ENCODE measurements around the gene POU5F2. TPM values are rescaled to one million over a fixed set of nuclear protein-coding genes. Genes with fewer than 3 reads are reported as not detected.

The POU5F2 gene
- total RNA-seq, 4 donors from 2014 or later, result 4.7 to 9.4 (median 6.0) TPM

GRCh38 chr5:93708442-93708841 is 33.0 kb downstream of the POU5F2 start:
- DNase-seq, result no peak

GRCh38 chr5:93705896-93706295 is 35.5 kb downstream of the POU5F2 start:
- Histone ChIP-seq H3K4me3 (replicated peaks in 1 of 3) (no peak overlapping the region), H3K36me3 (no peaks in the 10 kb centered on the region), H3K27me3 (no peaks in the 10 kb centered on the region), H3K27ac (no peak overlapping the region), H3K4me1 (no peaks in the 10 kb centered on the region), H3K9me3 (no peaks in the 10 kb centered on the region)
- intact Hi-C loops (cut with DNase I), result no loop called here
- TF ChIP-seq POLR2A (IDR thresholded peaks at IDR 0.05), result no peak
- TF ChIP-seq CTCF (IDR thresholded peaks at IDR 0.05), result no peak
- DNase-seq, result no peak
- 93 to 95% methylated on average over 1 of the region's 1 CpG for WGBS, 2 donors

More at GRCh38 chr5:93708442-93708841, 33.0 kb downstream of the POU5F2 start:
- intact Hi-C loops (cut with DNase I), result no loop called here
- Histone ChIP-seq H3K27ac (no peak overlapping the region), H3K27me3 (no peaks in the 10 kb centered on the region), H3K36me3 (no peaks in the 10 kb centered on the region), H3K4me3 (replicated peaks in 1 of 3) (no peak overlapping the region), H3K9me3 (no peaks in the 10 kb centered on the region), H3K4me1 (peaks cover 0 to 5% of the 10 kb centered on the region in 2 donors)
- TF ChIP-seq CTCF (IDR thresholded peaks at IDR 0.05) (no peak), POLR2A (IDR thresholded peaks at IDR 0.05) (no peak)
- WGBS, 2 donors, result 97 to 99% methylated on average over 6 of the region's 6 CpGs

GRCh38 chr5:93704996-93705395 is 36.4 kb downstream of the POU5F2 start:
- Histone ChIP-seq H3K36me3 (no peaks in the 10 kb centered on the region), H3K27me3 (no peaks in the 10 kb centered on the region), H3K27ac (no peak overlapping the region), H3K4me1 (no peaks in the 10 kb centered on the region), H3K9me3 (no peaks in the 10 kb centered on the region), H3K4me3 (replicated peaks in 1 of 3) (no peak overlapping the region)
- no peak for TF ChIP-seq CTCF (IDR thresholded peaks at IDR 0.05)
- no peak for TF ChIP-seq POLR2A (IDR thresholded peaks at IDR 0.05)
- intact Hi-C loops (cut with DNase I), result no loop called here
- DNase-seq, result no peak

GRCh38 chr5:93691997-93692396 is 49.4 kb downstream of the POU5F2 start:
- Histone ChIP-seq H3K27me3 (no peaks in the 10 kb centered on the region), H3K4me1 (no peaks in the 10 kb centered on the region), H3K4me3 (replicated peaks in 1 of 3) (no peak overlapping the region), H3K9me3 (no peaks in the 10 kb centered on the region), H3K36me3 (no peaks in the 10 kb centered on the region), H3K27ac (no peak overlapping the region)
- TF ChIP-seq POLR2A (IDR thresholded peaks at IDR 0.05) (no peak), CTCF (IDR thresholded peaks at IDR 0.05) (no peak)
- no peak for DNase-seq
- intact Hi-C loops (cut with DNase I), result no loop called here
- WGBS, 2 donors, result 94% methylated on average over 4 of the region's 4 CpGs

Other genes with a start within 250 kb of the POU5F2 start
- gene NR2F1-AS1, start 160.4 kb downstream of the POU5F2 start, total RNA-seq, result 10 to 100 TPM in 2 of 4 donors, 1 to 10 TPM in 2; 4.1 to 13.8 (median 10.1) TPM
- 10 to 100 TPM; 25.8 to 43.3 (median 37.5) TPM for gene NR2F1, start 158.4 kb downstream of the POU5F2 start, total RNA-seq

Measured in thyroid gland (tissue), 4 donors.